ENCODE results near the gene SYNE2. TPM values are rescaled to one million over a fixed set of nuclear protein-coding genes. Genes with fewer than 3 reads are reported as not detected.

SYNE2 gene
- total and polyA plus RNA-seq, 2 of the 8 experiments (the other 6 are each of a cell fraction or from before 2014, with no cell fraction given): 32.6 to 46.1 TPM

DNA sequence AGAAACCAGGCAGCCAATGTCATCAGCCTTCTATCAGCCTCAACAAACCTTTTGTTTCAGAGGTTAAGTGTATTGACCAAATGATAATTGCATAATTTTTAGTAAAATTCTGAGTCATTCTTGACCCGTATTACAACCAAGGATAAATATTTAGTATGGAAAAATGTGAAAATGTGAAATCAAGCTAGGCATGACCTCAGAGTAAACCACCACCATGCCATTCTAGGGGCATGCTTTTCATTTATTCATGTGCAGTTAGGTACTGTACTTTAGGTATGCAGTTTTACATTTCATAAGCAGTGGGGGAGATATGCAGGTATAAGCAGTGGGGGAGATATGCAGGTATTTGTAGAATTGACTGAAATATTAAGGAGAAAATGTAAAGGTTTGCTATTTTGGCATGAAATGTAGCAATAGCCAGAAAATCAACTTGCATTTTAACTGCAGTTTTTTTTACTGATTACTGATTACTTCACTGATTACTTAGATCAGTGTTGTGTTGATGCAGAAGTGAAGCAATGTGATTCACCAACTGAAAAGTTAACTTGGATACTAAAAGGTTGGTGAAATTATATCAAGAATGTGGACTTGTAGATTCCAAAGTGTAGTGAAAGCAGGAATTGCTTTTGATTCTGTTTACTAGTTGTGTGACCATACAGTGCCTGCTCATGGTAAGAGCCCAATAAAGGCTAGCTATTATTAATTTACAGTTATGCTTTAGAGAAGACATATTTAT, 257.2 kb downstream of the SYNE2 start:
- Histone ChIP-seq H3K23ac (ENCODE audit: insufficient read length) (no peak overlapping the region), H3K9me3 (ENCODE audit: insufficient read depth in 2 of 2, low read depth in 1 of 2, low read length in 1 of 2) (no peaks in the 10 kb centered on the region), H3K4ac (replicated peaks; ENCODE audit: insufficient read length, low read depth, low read length) (no peak overlapping the region), H3K14ac (ENCODE audit: insufficient read length) (no peak overlapping the region), H3K18ac (ENCODE audit: extremely low read depth, low read length) (no peak overlapping the region), H3K4me3 (ENCODE audit: extremely low read depth in 1 of 4, insufficient read depth in 2 of 4, low read depth in 3 of 4, low read length in 4 of 4) (no peak overlapping the region), H3K23me2 (ENCODE audit: low read depth, low read length) (no peaks in the 10 kb centered on the region), H2AK5ac (ENCODE audit: low read depth, low read length) (no peak overlapping the region), H2BK5ac (ENCODE audit: low read depth, low read length) (no peak overlapping the region), H4K8ac (ENCODE audit: extremely low read depth, insufficient read depth, low read length) (no peak overlapping the region), H2BK12ac (ENCODE audit: low read depth, low read length) (no peak overlapping the region), H3K79me2 (ENCODE audit: control insufficient read depth in 1 of 2, insufficient read depth in 2 of 2, low read length in 2 of 2) (no peaks in the 10 kb centered on the region), H4K20me1 (replicated peaks in 1 of 2; ENCODE audit: control insufficient read depth in 1 of 2, insufficient read depth in 2 of 2, low read length in 2 of 2) (no peaks in the 10 kb centered on the region), H2AFZ (ENCODE audit: low read length) (no peak overlapping the region), H3K27ac (ENCODE audit: low read depth, low read length) (no peak overlapping the region), H3K79me1 (ENCODE audit: low read depth, low read length) (no peaks in the 10 kb centered on the region), H4K91ac (replicated peaks; ENCODE audit: insufficient read length, low read length) (no peak overlapping the region), H3K4me2 (ENCODE audit: insufficient read depth in 1 of 2, low read depth in 2 of 2, low read length in 2 of 2) (no peak overlapping the region), H3K4me1 (replicated peaks in 1 of 4; ENCODE audit: control insufficient read depth in 3 of 4, insufficient read depth in 4 of 4, low read length in 3 of 4) (peaks cover 0 to 8% (median 2%) of the 10 kb centered on the region in 4 experiments; a peak in 3 of 7 replicates), H3K56ac (replicated peaks; ENCODE audit: insufficient read length, low read depth, low read length) (no peak overlapping the region), H3K36me3 (ENCODE audit: control insufficient read depth in 2 of 4, insufficient read depth in 4 of 4, low read length in 3 of 4) (peaks cover 0 to 4% (median 3%) of the 10 kb centered on the region in 4 experiments; a peak in 2 of 8 replicates), H4K5ac (ENCODE audit: insufficient read length, low read depth, low read length) (no peak overlapping the region), H2BK20ac (ENCODE audit: low read length) (no peak overlapping the region), H2BK120ac (replicated peaks; ENCODE audit: low read depth, low read length) (no peak overlapping the region), H2BK15ac (ENCODE audit: low read length) (no peak overlapping the region), H3K27me3 (replicated peaks in 1 of 4; ENCODE audit: control insufficient read depth in 3 of 4, extremely low read depth in 1 of 4, insufficient read depth in 3 of 4, low read length in 3 of 4) (no peaks in the 10 kb centered on the region), H3K9ac (replicated peaks in 1 of 4; ENCODE audit: extremely low read depth in 1 of 4, low read depth in 3 of 4, low read length in 3 of 4) (no peak overlapping the region)
- POLR2A ChIA-PET (ENCODE audit: partially characterized antibody): no interaction called here
- TF ChIP-seq KDM5A (IDR thresholded peaks at IDR 0.05; ENCODE audit: low read length) (no peak), GTF2F1 (IDR thresholded peaks at IDR 0.05; ENCODE audit: borderline replicate concordance, low read depth, low read length) (no peak)
- CTCF ChIA-PET (ENCODE audit: partially characterized antibody): interaction anchor here (0.7 to 1.3 kb wide), 3 partner anchors 30 to 99 kb away, joined by 3 to 5 read pairs (median 3); no protein-coding TSS in a partner anchor
- FAIRE-seq (no peak), DNase-seq (ENCODE audit: low read depth in 1 of 2, low spot score in 2 of 2) (no peak)
- 55% methylated on average over 1 of the region's 1 CpG; no CpG with 5 or more reads in 1 of the 2 experiments for WGBS, 2 experiments (ENCODE audit: extremely low coverage in 1 of 2, insufficient coverage in 1 of 2, insufficient read length in 1 of 2, insufficient replicate concordance in 2 of 2, low coverage in 1 of 2, low lambda C conversion rate in 2 of 2, missing lambda C conversion rate in 1 of 2)

All from H1 (cell line).